GM18907 (cell line): Measurements from ENCODE around the gene PTPN5.
A peak's percentile ranks its signal among the peaks of the same experiment; 100 is the strongest.

Experiments used
- ATAC-seq: cut with Tn5 transposase; IDR thresholded peaks from one replicate; pipeline ENCODE4 v1.9.1; 2021; ENCODE audit warnings: mild to moderate bottlenecking, moderate library complexity; ENCODE audit not compliant: unreplicated experiment

Gene PTPN5

GRCh38 chr11:18743365-18743764 is 48.2 kb downstream of the PTPN5 start:
- no peak for ATAC-seq

- ATAC-seq: no peak
Measured at GRCh38 chr11:18741783-18742182, 49.8 kb downstream of the PTPN5 start.

GRCh38 chr11:18739685-18740084 is 51.9 kb downstream of the PTPN5 start:
- ATAC-seq: no peak

GRCh38 chr11:18737642-18738041 is 54.0 kb downstream of the PTPN5 start:
- no peak for ATAC-seq

- ATAC-seq: no peak
Measured at GRCh38 chr11:18736590-18737148, 54.9 kb downstream of the PTPN5 start.

GRCh38 chr11:18733202-18733601 is 58.4 kb downstream of the PTPN5 start:
- ATAC-seq: no peak

GRCh38 chr11:18731949-18732821 is 59.4 kb downstream of the PTPN5 start:
- peak; percentile 57 for ATAC-seq

- ATAC-seq: peak; percentile 27
Measured at GRCh38 chr11:18731441-18731840, 60.2 kb downstream of the PTPN5 start.

GRCh38 chr11:18730020-18730419 is 61.6 kb downstream of the PTPN5 start:
- ATAC-seq: no peak

GRCh38 chr11:18729426-18729825 is 62.2 kb downstream of the PTPN5 start:
- ATAC-seq: no peak

- no peak for ATAC-seq
Measured at GRCh38 chr11:18728658-18729057, 62.9 kb downstream of the PTPN5 start.

GRCh38 chr11:18727479-18728236 is 63.9 kb downstream of the PTPN5 start:
- peak; percentile 59 for ATAC-seq

GRCh38 chr11:18726040-18726439 is 65.6 kb downstream of the PTPN5 start, which contains the start of gene IGSF22:
Gene IGSF22 (minus strand): TSS chr11:18726188. CDS start chr11:18724236, 1,952 bp downstream.
- no peak for ATAC-seq

- no peak for ATAC-seq
Measured at GRCh38 chr11:18723991-18724390, 67.6 kb downstream of the PTPN5 start.

GRCh38 chr11:18722293-18722637 is 69.3 kb downstream of the PTPN5 start:
- no peak for ATAC-seq

- ATAC-seq: peak; percentile 64
Measured at GRCh38 chr11:18721561-18722292, 69.9 kb downstream of the PTPN5 start.

- ATAC-seq: peak; percentile 78
Measured at GRCh38 chr11:18720808-18721560, 70.6 kb downstream of the PTPN5 start.

GRCh38 chr11:18720091-18720807 is 71.3 kb downstream of the PTPN5 start:
- ATAC-seq: no peak

GRCh38 chr11:18715476-18715875 is 76.1 kb downstream of the PTPN5 start:
- no peak for ATAC-seq

GRCh38 chr11:18714443-18714780 is 77.2 kb downstream of the PTPN5 start:
- ATAC-seq: no peak
